ENCODE data around the gene HAND2. TPM values are rescaled to one million over a fixed set of nuclear protein-coding genes. Genes with fewer than 3 reads are reported as not detected.
A peak's percentile ranks its signal among the peaks of the same experiment; 100 is the strongest.

The HAND2 gene
- total RNA-seq, 1 experiment from 2014 or later: 0.17 TPM

GRCh38 chr4:173521467-173522159 is 8.4 kb downstream of the HAND2 start:
- peak; percentile 12 for DNase-seq (ENCODE audit: low read depth)

GRCh38 chr4:173520921-173521466 is 9.0 kb downstream of the HAND2 start:
- no peak for DNase-seq (ENCODE audit: low read depth)

- DNase-seq (ENCODE audit: low read depth): no peak
Observed at GRCh38 chr4:173519111-173520101, 10.6 kb downstream of the HAND2 start.

- DNase-seq (ENCODE audit: low read depth): no peak
Observed at GRCh38 chr4:173518425-173519102, 11.5 kb downstream of the HAND2 start.

GRCh38 chr4:173517781-173518424 is 12.1 kb downstream of the HAND2 start:
- DNase-seq (ENCODE audit: low read depth): no peak

GRCh38 chr4:173516621-173517524 is 13.2 kb downstream of the HAND2 start:
- DNase-seq (ENCODE audit: low read depth): no peak

- DNase-seq (ENCODE audit: low read depth): no peak
Observed at GRCh38 chr4:173515458-173515857, 14.6 kb downstream of the HAND2 start.

GRCh38 chr4:173514641-173515217 is 15.3 kb downstream of the HAND2 start:
- DNase-seq (ENCODE audit: low read depth): no peak

- no peak for DNase-seq (ENCODE audit: low read depth)
Observed at GRCh38 chr4:173513651-173514050, 16.4 kb downstream of the HAND2 start.

GRCh38 chr4:173511787-173512361 is 18.2 kb downstream of the HAND2 start:
- DNase-seq (ENCODE audit: low read depth): no peak

- DNase-seq (ENCODE audit: low read depth): no peak
Observed at GRCh38 chr4:173509036-173510001, 20.7 kb downstream of the HAND2 start.

- no peak for DNase-seq (ENCODE audit: low read depth)
Observed at GRCh38 chr4:173508386-173509035, 21.5 kb downstream of the HAND2 start.

GRCh38 chr4:173507471-173508385 is 22.3 kb downstream of the HAND2 start:
- DNase-seq (ENCODE audit: low read depth): no peak

- no peak for DNase-seq (ENCODE audit: low read depth)
Observed at GRCh38 chr4:173506597-173507211, 23.3 kb downstream of the HAND2 start.

- DNase-seq (ENCODE audit: low read depth): peak; percentile 44
Observed at GRCh38 chr4:173505924-173506518, 24.0 kb downstream of the HAND2 start.

GRCh38 chr4:173504181-173504503 is 25.9 kb downstream of the HAND2 start:
- no peak for DNase-seq (ENCODE audit: low read depth)

Data from LHCN-M2 (cell line).